Type B pancreatic cell (in vitro differentiated cells): ENCODE data around the gene LDLRAD4. TPM values are rescaled to one million over a fixed set of nuclear protein-coding genes. Genes with fewer than 3 reads are reported as not detected.

Source experiments
- DNase-seq: peaks from one replicate; pipeline ENCODE4 v3.0.0; 2021; ENCODE audit warnings: mixed read lengths; ENCODE audit not compliant: unreplicated experiment; ENCODE audit errors: extremely low spot score
- H3K27ac Mint-ChIP-seq: 2 replicates; pipeline ENCODE4 v1.8.0; 2021; ENCODE audit warnings: mild to moderate bottlenecking, mixed read lengths
- H3K27me3 Mint-ChIP-seq: 2 replicates; pipeline ENCODE4 v1.8.0; 2021; ENCODE audit warnings: mixed read lengths
- H3K36me3 Mint-ChIP-seq: 2 replicates; pipeline ENCODE4 v1.8.0; 2021; ENCODE audit warnings: mixed read lengths
- H3K4me1 Mint-ChIP-seq: one replicate; pipeline ENCODE4 v1.8.0; 2021; ENCODE audit warnings: mixed read lengths; ENCODE audit not compliant: unreplicated experiment
- H3K4me3 Mint-ChIP-seq: 2 replicates; pipeline ENCODE4 v1.8.0; 2021; ENCODE audit warnings: mild to moderate bottlenecking, mixed read lengths
- H3K9me3 Mint-ChIP-seq: 2 replicates; pipeline ENCODE4 v1.8.0; 2021; ENCODE audit warnings: mixed read lengths
- CTCF ChIP-seq: fragments of 200-600 bp; sonication (generic); conservative IDR thresholded peaks from 2 replicates; pipeline ENCODE4 v1.5.0; 2021; ENCODE audit warnings: antibody characterized with exemption, mild to moderate bottlenecking
- total RNA-seq: library from RNA; stranded (reverse); gene quantifications from 2 replicates; pipeline ENCODE4 v1.2.1, GENCODE V29; 2021; ENCODE audit warnings: low replicate concordance

LDLRAD4 gene
- total RNA-seq, 1 donor from 2014 or later, result 2.4 TPM

DNA sequence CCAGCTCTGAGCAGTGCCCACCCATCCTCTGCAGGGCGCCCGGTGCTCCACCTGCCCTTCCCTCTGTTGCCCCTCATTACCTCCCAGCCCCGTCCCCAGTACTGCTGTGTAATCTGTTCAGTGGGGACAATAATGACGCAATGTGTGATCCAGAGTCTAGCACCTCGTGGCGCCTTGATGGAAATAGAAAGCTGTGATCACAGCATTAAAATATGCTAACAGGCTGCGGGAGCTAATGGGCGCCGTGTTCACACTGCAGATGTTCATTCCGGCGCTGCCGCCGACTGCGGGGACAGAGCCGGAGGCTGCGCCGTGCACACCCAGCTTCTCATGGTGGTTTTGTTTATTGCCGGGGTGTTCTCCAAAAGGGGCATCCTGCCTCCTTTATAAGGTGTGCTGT, 235.2 kb downstream of the LDLRAD4 start:
- Mint-ChIP-seq H3K27ac (no peak overlapping the region), H3K27me3 (peaks cover 60% of the 10 kb centered on the region), H3K9me3 (no peaks in the 10 kb centered on the region)

GRCh38 chr18:13454363-13455150, 236.0 kb downstream of the LDLRAD4 start:
- H3K36me3 Mint-ChIP-seq, result no peaks in the 10 kb centered on the region
- no peak for TF ChIP-seq CTCF
- no peak overlapping the region for H3K27ac Mint-ChIP-seq
- no peak overlapping the region for H3K4me3 Mint-ChIP-seq
- peaks cover 54% of the 10 kb centered on the region for H3K27me3 Mint-ChIP-seq
- no peaks in the 10 kb centered on the region for H3K4me1 Mint-ChIP-seq
- DNase-seq, result no peak
- H3K9me3 Mint-ChIP-seq, result no peaks in the 10 kb centered on the region

More for the DNA sequence above, 235.2 kb downstream of the LDLRAD4 start:
- H3K36me3 Mint-ChIP-seq, result no peaks in the 10 kb centered on the region
- no peaks in the 10 kb centered on the region for H3K4me1 Mint-ChIP-seq
- TF ChIP-seq CTCF, result no peak
- peak; percentile 29 for DNase-seq
- no peak overlapping the region for H3K4me3 Mint-ChIP-seq

DNA sequence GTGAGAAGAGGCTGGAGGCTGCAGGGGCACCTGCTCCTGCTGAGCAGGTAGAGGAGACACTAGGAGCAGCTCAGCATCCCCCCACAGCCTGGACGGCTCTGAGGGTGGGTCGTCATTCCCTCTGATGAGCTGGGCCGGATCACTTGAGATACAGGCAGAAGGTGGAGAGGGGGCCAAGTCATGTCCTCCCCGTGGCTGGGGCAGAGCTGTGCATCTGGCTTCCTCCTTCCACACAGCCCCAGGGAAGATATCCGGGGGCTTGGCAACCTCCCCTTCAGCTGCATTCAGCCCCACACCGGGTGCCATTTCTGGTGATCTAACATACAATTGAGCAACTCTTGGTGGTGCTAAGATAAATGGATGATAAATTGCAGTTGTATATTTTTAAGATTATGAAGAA, 236.9 kb downstream of the LDLRAD4 start:
- Mint-ChIP-seq H3K27ac (no peak overlapping the region), H3K4me3 (no peak overlapping the region), H3K4me1 (no peaks in the 10 kb centered on the region), H3K36me3 (no peaks in the 10 kb centered on the region), H3K9me3 (no peaks in the 10 kb centered on the region), H3K27me3 (peaks cover 46% of the 10 kb centered on the region)
- DNase-seq, result no peak
- no peak for TF ChIP-seq CTCF

DNA sequence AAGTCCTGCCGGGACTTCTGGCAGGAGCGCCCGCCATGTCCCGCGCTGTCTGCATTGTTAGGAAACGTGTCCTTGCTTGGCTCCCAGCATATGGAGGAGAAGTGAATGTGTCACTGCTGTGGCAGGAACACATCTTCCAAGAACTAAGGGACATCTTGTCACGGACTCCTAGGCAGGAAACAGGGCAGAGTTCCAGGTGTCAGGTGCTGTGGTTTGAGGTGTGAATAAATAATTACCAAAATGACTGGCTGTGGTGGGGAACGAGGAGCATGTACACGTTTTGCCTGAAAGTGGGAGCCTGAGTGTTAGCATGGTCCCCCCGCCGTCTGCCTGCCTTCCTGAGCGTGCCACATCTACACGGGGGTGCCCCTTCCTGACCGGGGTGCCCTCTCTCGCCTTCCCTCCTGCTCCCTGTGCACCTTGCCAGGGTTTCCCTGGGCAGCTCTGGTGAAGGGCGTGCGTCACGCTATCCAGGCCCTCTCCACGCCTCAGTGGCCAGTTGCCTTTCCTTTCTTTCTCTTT, 237.5 kb downstream of the LDLRAD4 start:
- Mint-ChIP-seq H3K4me1 (no peaks in the 10 kb centered on the region), H3K36me3 (no peaks in the 10 kb centered on the region), H3K9me3 (no peaks in the 10 kb centered on the region), H3K27ac (no peak overlapping the region), H3K27me3 (peaks cover 41% of the 10 kb centered on the region), H3K4me3 (no peak overlapping the region)
- TF ChIP-seq CTCF, result no peak
- DNase-seq, result no peak

GRCh38 chr18:13456736-13457271, 238.2 kb downstream of the LDLRAD4 start:
- H3K27ac Mint-ChIP-seq, result no peak overlapping the region

More at GRCh38 chr18:13456736-13457271, 238.2 kb downstream of the LDLRAD4 start:
- no peak for DNase-seq
- TF ChIP-seq CTCF, result no peak
- Mint-ChIP-seq H3K4me1 (no peaks in the 10 kb centered on the region), H3K36me3 (no peaks in the 10 kb centered on the region), H3K9me3 (no peaks in the 10 kb centered on the region), H3K27me3 (peaks cover 36% of the 10 kb centered on the region), H3K4me3 (no peak overlapping the region)
